Lower leg skin (tissue), 4 donors: ENCODE results near the gene TENM4. TPM values are rescaled to one million over a fixed set of nuclear protein-coding genes. Genes with fewer than 3 reads are reported as not detected.

Experiments used
- DNase-seq, 2 donors: peaks; one replicate each; pipeline ENCODE4 v3.0.0-alpha.2; 2019; ENCODE audit warnings: low spot score in 2 of 2
- H3K4me3 ChIP-seq: fragments of 200-600 bp; sonication (generic); 2 replicates; pipeline ENCODE4 v1.5.1; 2017; ENCODE audit warnings: mild to moderate bottlenecking, low read depth; ENCODE audit not compliant: poor library complexity, severe bottlenecking
- CTCF ChIP-seq, 3 donors: fragments of 450-650 bp; IDR thresholded peaks; one replicate each; pipeline ENCODE4 v1.5.1; 2016; ENCODE audit warnings: antibody characterized with exemption in 3 of 3, mild to moderate bottlenecking in 3 of 3, moderate library complexity in 2 of 3
- POLR2A ChIP-seq, 2 donors: fragments of 450-650 bp; IDR thresholded peaks; one replicate each; pipeline ENCODE4 v1.6.1; 2016 to 2017; ENCODE audit warnings: antibody characterized with exemption in 2 of 2, mild to moderate bottlenecking in 1 of 2, moderate library complexity in 1 of 2
- WGBS, 2 donors: methylation state at CpG; one replicate each; pipeline ENCODE4 v1.1.5; 2018; 5-methylcytosine and 5-hydroxymethylcytosine counted together
- intact Hi-C: fragments of 100-400 bp; cut with DNase I; formaldehyde crosslinking; loops from one replicate; pipeline ENCODE4 v1.15.0; 2023; ENCODE audit warnings: low total_unique reads
- total RNA-seq, 4 donors: library from RNA; depleted of rRNA; stranded (reverse); fragments of >200 nt; gene quantifications; one replicate each; pipeline ENCODE4 v1.1.0, GENCODE V29; 2016

Gene TENM4
- total RNA-seq, 4 donors from 2014 or later: 34.4 to 41.1 (median 36.6) TPM

GRCh38 chr11:79173615-79174014 lies 267.2 kb downstream of the TENM4 start:
- DNase-seq: no peak
- no peak overlapping the region for H3K4me3 ChIP-seq
- intact Hi-C loops: no loop called here
- TF ChIP-seq POLR2A (IDR thresholded peaks at IDR 0.05) (no peak), CTCF (IDR thresholded peaks at IDR 0.05) (no peak)
- 45 to 67% methylated on average over 5 of the region's 5 CpGs for WGBS, 2 donors

- H3K4me3 ChIP-seq: no peak overlapping the region
- intact Hi-C loops: no loop called here
- DNase-seq: no peak
- no peak for TF ChIP-seq CTCF (IDR thresholded peaks at IDR 0.05)
- no peak for TF ChIP-seq POLR2A (IDR thresholded peaks at IDR 0.05)
- 68 to 89% methylated on average over 2 of the region's 2 CpGs for WGBS, 2 donors
Observed at GRCh38 chr11:79170321-79170720, 270.5 kb downstream of the TENM4 start.

GRCh38 chr11:79168530-79169110 lies 272.2 kb downstream of the TENM4 start:
- no peak for DNase-seq
- intact Hi-C loops: no loop called here
- H3K4me3 ChIP-seq: no peak overlapping the region
- 15 to 71% methylated on average over 3 of the region's 3 CpGs for WGBS, 2 donors
- TF ChIP-seq CTCF (IDR thresholded peaks at IDR 0.05) (no peak), POLR2A (IDR thresholded peaks at IDR 0.05) (no peak)

GRCh38 chr11:79167510-79168188 lies 273.2 kb downstream of the TENM4 start:
- TF ChIP-seq POLR2A (IDR thresholded peaks at IDR 0.05) (no peak), CTCF (IDR thresholded peaks at IDR 0.05) (no peak)
- no peak for DNase-seq

GRCh38 chr11:79165908-79166307 lies 274.9 kb downstream of the TENM4 start:
- intact Hi-C loops: no loop called here
- no peak overlapping the region for H3K4me3 ChIP-seq
- TF ChIP-seq POLR2A (IDR thresholded peaks at IDR 0.05): no peak
- no peak for TF ChIP-seq CTCF (IDR thresholded peaks at IDR 0.05)
- WGBS, 2 donors: 84 to 92% methylated on average over 2 of the region's 2 CpGs
- no peak for DNase-seq

More at GRCh38 chr11:79167510-79168188, 273.2 kb downstream of the TENM4 start:
- H3K4me3 ChIP-seq: no peak overlapping the region
- WGBS, 2 donors: 83 to 94% methylated on average over 3 of the region's 3 CpGs
- intact Hi-C loops: no loop called here
